Right atrium auricular region (tissue), 2 donors: ENCODE measurements around the gene HRC. TPM values are rescaled to one million over a fixed set of nuclear protein-coding genes. Genes with fewer than 3 reads are reported as not detected.

Experiments used
- DNase-seq: peaks from one replicate; pipeline ENCODE4 v3.0.0-alpha.2; 2019; ENCODE audit warnings: low spot score
- H3K27ac ChIP-seq, 2 donors: fragments of 200-600 bp; sonication (generic); 1 replicate in 1 of 2; 2 replicates in 1 of 2; pipeline ENCODE4 v1.5.1; 2016 to 2019
- H3K27me3 ChIP-seq, 2 donors: fragments of 200-600 bp; sonication (generic); one replicate each; pipeline versions ENCODE4 v1.5.1 to v1.6.0; 2017 to 2019
- H3K36me3 ChIP-seq: fragments of 200-600 bp; sonication (generic); one replicate; pipeline ENCODE4 v1.5.1; 2016
- H3K4me1 ChIP-seq, 2 donors: fragments of 200-600 bp; sonication (generic); one replicate each; pipeline versions ENCODE4 v1.5.1 to v1.6.0; 2017 to 2019
- H3K4me3 ChIP-seq, 2 donors: fragments of 200-600 bp; sonication (generic); 1 replicate in 1 of 2; 2 replicates in 1 of 2; pipeline ENCODE4 v1.5.1; 2017 to 2019; ENCODE audit warnings: mild to moderate bottlenecking in 1 of 2, moderate library complexity in 1 of 2
- H3K9me3 ChIP-seq, 2 donors: fragments of 200-600 bp; sonication (generic); one replicate each; pipeline ENCODE4 v1.5.1; 2019
- total RNA-seq, 2 donors: library from RNA; depleted of rRNA; stranded (reverse); fragments of >200 nt; gene quantifications; one replicate each; pipeline ENCODE4 v1.1.0, GENCODE V29; 2016
- TF ChIP-seq, protein P1 (sequence below), 2 donors: fragments of 200-600 bp; sonication (generic); IDR thresholded peaks; one replicate each; pipeline ENCODE4 v1.5.1; 2019; ENCODE audit warnings: antibody characterized with exemption in 2 of 2

The HRC gene
- total RNA-seq, 2 donors from 2014 or later = 558 to 1,164 TPM

DNA sequence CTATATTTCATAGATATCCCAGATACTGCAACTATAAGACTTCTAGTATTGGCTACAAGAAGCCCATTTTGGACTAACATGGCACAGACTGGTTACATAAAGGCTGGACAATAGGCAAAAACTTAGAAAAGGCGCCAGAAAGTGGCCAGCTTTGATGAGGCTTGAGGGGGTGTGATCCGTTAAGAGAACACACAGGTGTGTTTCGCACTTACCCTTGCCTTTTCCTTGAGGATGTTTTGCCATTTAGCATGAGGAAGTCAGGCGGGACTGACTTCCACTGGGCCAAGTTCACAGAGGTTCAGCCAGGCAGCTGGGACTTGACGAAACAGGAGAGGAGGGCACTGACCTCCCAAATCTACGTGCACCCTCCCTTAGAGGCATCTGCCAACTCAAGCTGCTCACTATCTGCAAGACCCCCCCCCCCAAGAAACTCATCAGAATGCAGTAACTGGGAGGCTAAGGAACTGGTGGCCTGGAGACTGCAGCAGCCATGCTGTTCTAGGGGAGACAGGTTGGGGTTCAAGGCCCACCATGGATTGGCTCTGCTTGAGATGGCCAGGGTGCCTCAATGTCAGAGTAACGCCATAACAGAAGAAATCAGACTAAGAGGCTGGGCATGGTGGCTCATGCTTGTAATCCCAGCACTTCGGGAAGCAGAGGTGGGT is 45.5 kb downstream of the HRC start:
- H3K9me3 ChIP-seq = no peaks in the 10 kb centered on the region
- peaks cover 44% of the 10 kb centered on the region for H3K36me3 ChIP-seq
- peaks cover 0 to 20% of the 10 kb centered on the region in 2 donors for H3K4me1 ChIP-seq
- TF ChIP-seq, protein P1, sequence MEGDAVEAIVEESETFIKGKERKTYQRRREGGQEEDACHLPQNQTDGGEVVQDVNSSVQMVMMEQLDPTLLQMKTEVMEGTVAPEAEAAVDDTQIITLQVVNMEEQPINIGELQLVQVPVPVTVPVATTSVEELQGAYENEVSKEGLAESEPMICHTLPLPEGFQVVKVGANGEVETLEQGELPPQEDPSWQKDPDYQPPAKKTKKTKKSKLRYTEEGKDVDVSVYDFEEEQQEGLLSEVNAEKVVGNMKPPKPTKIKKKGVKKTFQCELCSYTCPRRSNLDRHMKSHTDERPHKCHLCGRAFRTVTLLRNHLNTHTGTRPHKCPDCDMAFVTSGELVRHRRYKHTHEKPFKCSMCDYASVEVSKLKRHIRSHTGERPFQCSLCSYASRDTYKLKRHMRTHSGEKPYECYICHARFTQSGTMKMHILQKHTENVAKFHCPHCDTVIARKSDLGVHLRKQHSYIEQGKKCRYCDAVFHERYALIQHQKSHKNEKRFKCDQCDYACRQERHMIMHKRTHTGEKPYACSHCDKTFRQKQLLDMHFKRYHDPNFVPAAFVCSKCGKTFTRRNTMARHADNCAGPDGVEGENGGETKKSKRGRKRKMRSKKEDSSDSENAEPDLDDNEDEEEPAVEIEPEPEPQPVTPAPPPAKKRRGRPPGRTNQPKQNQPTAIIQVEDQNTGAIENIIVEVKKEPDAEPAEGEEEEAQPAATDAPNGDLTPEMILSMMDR (IDR thresholded peaks at IDR 0.05) = no peak
- H3K27me3 ChIP-seq = no peaks in the 10 kb centered on the region
- H3K27ac ChIP-seq = peak overlapping the region; percentile 52 to 55
- no peak overlapping the region for H3K4me3 ChIP-seq
- DNase-seq = no peak

DNA sequence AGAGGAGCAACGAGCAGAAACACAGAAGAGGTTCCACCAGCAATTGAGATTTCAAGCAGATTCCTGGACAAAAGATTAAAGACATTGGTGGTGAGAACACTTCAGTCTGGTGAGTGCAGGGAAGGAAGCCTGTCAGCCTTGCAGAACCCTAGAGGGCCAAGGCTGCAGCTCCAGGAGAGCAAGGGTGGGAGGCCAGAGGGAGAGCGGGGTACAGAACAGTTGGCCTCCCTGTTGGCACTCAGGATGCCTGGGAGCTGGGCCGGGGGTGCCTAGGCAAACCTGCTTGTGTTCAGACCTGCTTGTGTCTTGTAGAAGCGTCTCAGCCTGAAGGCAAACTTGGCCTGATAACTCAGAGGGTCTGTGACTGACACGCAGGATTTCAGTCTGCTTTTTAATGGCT is 46.1 kb downstream of the HRC start:
- DNase-seq = no peak
- Histone ChIP-seq H3K27me3 (no peaks in the 10 kb centered on the region), H3K9me3 (no peaks in the 10 kb centered on the region), H3K4me1 (peaks cover 0 to 18% of the 10 kb centered on the region in 2 donors), H3K4me3 (no peak overlapping the region), H3K27ac (no peak overlapping the region), H3K36me3 (peaks cover 49% of the 10 kb centered on the region)
- TF ChIP-seq, protein P1 (IDR thresholded peaks at IDR 0.05) = no peak

- H3K4me1 ChIP-seq = peaks cover 0 to 10% of the 10 kb centered on the region in 2 donors
- TF ChIP-seq, protein P1 (IDR thresholded peaks at IDR 0.05) = no peak
Measured at GRCh38 chr19:49107625-49108459, 47.4 kb downstream of the HRC start.

DNA sequence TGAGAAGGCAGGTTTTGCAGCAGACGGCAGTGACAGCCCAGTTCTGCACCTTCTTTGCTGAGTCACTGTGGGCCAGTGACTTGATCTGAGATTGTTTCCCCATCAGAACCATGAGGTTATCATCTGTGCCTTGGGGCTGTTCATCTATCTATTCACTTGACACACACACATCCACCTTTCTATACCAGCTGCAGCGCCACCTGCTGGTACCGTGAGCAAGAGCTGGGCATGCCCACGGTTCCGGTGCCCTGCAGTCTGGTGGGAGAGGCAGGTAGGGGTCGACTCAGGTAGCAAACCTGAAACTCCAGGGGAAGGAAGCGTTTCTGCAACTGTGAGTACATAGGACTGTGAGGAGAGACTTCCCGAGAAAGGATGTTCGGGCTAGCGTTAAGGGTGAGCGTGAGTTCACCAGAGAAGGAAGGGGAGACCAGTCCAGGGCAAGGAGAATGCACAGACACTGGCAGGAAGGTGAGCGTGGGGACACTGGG is 48.5 kb downstream of the HRC start:
- DNase-seq = no peak
- H3K27ac ChIP-seq = no peak overlapping the region
- no peaks in the 10 kb centered on the region for H3K9me3 ChIP-seq
- no peak overlapping the region for H3K4me3 ChIP-seq
- H3K27me3 ChIP-seq = no peaks in the 10 kb centered on the region
- H3K4me1 ChIP-seq = peaks cover 0 to 10% of the 10 kb centered on the region in 2 donors
- TF ChIP-seq, protein P1 (IDR thresholded peaks at IDR 0.05) = peak; percentile 56 to 75
- peaks cover 73% of the 10 kb centered on the region for H3K36me3 ChIP-seq

More at GRCh38 chr19:49107625-49108459, 47.4 kb downstream of the HRC start:
- Histone ChIP-seq H3K9me3 (no peaks in the 10 kb centered on the region), H3K36me3 (peaks cover 62% of the 10 kb centered on the region), H3K27me3 (no peaks in the 10 kb centered on the region), H3K27ac (no peak overlapping the region), H3K4me3 (no peak overlapping the region)
- no peak for DNase-seq

GRCh38 chr19:49104229-49104864 is 50.8 kb downstream of the HRC start:
- TF ChIP-seq, protein P1 (IDR thresholded peaks at IDR 0.05) = no peak
- Histone ChIP-seq H3K36me3 (peaks cover 93% of the 10 kb centered on the region), H3K27ac (no peak overlapping the region), H3K27me3 (no peaks in the 10 kb centered on the region), H3K4me3 (no peak overlapping the region), H3K4me1 (no peaks in the 10 kb centered on the region), H3K9me3 (no peaks in the 10 kb centered on the region)
- no peak for DNase-seq
